WTC11 (cell line): ENCODE data around the gene LDLRAD3.

ENCODE experiments used
- CTCF ChIP-seq: fragments of 200-600 bp; IDR thresholded peaks from 2 replicates; pipeline ENCODE4 v1.8.0; 2022; ENCODE audit warnings: antibody characterized with exemption
- MAX ChIP-seq: sonication (generic); formaldehyde crosslinking; IDR thresholded peaks from 2 replicates; pipeline ENCODE4 v1.8.0; 2022; ENCODE audit warnings: mild to moderate bottlenecking, missing genetic modification reagents
- PREB ChIP-seq: sonication (generic); formaldehyde crosslinking; IDR thresholded peaks from 2 replicates; pipeline ENCODE4 v1.8.1; 2022; ENCODE audit warnings: mild to moderate bottlenecking, missing genetic modification reagents, moderate library complexity, borderline replicate concordance
- SP1 ChIP-seq: sonication (generic); formaldehyde crosslinking; conservative IDR thresholded peaks from 2 replicates; pipeline ENCODE4 v1.8.1; 2022; ENCODE audit warnings: missing genetic modification reagents
- ZNF423 ChIP-seq: fragments of 250-450 bp; sonication (Bioruptor Pico); IDR thresholded peaks from 2 replicates; pipeline ENCODE4 v2.1.2; 2022; ENCODE audit warnings: mild to moderate bottlenecking, moderate library complexity

GRCh38 chr11:36148701-36149100, 204.8 kb downstream of the LDLRAD3 start:
- TF ChIP-seq PREB (no peak), CTCF (no peak), MAX (CRISPR knock-in tag) (no peak), SP1 (CRISPR knock-in tag) (no peak), ZNF423 (CRISPR knock-in tag) (no peak)
